Neural cell (in vitro differentiated cells): ENCODE results near the gene C10orf90. TPM values are rescaled to one million over a fixed set of nuclear protein-coding genes. Genes with fewer than 3 reads are reported as not detected.

Experiments used
- H2AFZ ChIP-seq: fragments of 200-600, 300-800 bp; sonication (generic), shearing (Covaris generic); 2 replicates; pipeline ENCODE4 v1.6.0; 2014; ENCODE audit warnings: low read depth, mild to moderate bottlenecking, antibody characterized with exemption, low read length, moderate library complexity
- H3F3A ChIP-seq: fragments of 200-600 bp; shearing (Covaris generic); 2 replicates; pipeline ENCODE4 v1.6.1; 2016; ENCODE audit warnings: mild to moderate bottlenecking, moderate library complexity, mixed read lengths, antibody characterized with exemption, low read length; ENCODE audit not compliant: insufficient read depth, poor library complexity, severe bottlenecking
- H3K27ac ChIP-seq: fragments of 200-600, 300-800 bp; sonication (generic), shearing (Covaris generic); 2 replicates; pipeline ENCODE4 v1.5.1; 2014; ENCODE audit warnings: mild to moderate bottlenecking, low read length, moderate library complexity
- H3K27me3 ChIP-seq: fragments of 300-800, 200-600 bp; sonication (generic), shearing (Covaris generic); 2 replicates; pipeline ENCODE4 v1.6.0; 2014; ENCODE audit warnings: mild to moderate bottlenecking, low read depth, low read length, moderate library complexity; ENCODE audit not compliant: insufficient read depth
- H3K36me3 ChIP-seq: fragments of 300-800, 200-600 bp; sonication (generic), shearing (Covaris generic); 2 replicates; pipeline ENCODE4 v1.5.1; 2014; ENCODE audit warnings: mild to moderate bottlenecking, antibody characterized with exemption, low read length, moderate library complexity; ENCODE audit not compliant: insufficient read depth
- H3K4me2 ChIP-seq: fragments of 300-800, 200-600 bp; sonication (generic), shearing (Covaris generic); 2 replicates; pipeline ENCODE4 v1.6.0; 2014; ENCODE audit warnings: mild to moderate bottlenecking, low read length
- H3K4me3 ChIP-seq: fragments of 300-800, 200-600 bp; sonication (generic), shearing (Covaris generic); 2 replicates; pipeline ENCODE4 v1.5.1; 2014; ENCODE audit warnings: mild to moderate bottlenecking, low read length, moderate library complexity
- H3K79me2 ChIP-seq: fragments of 200-600 bp; shearing (Covaris generic); replicated peaks from 2 replicates; pipeline ENCODE4 v1.6.0; 2014; ENCODE audit warnings: mild to moderate bottlenecking, low read length, moderate library complexity; ENCODE audit not compliant: insufficient read depth
- H3K9ac ChIP-seq: fragments of 300-800, 200-600 bp; sonication (generic), shearing (Covaris generic); 2 replicates; pipeline ENCODE4 v1.6.1; 2016; ENCODE audit warnings: mild to moderate bottlenecking, low read length, mixed read lengths
- H3K9me2 ChIP-seq: fragments of 200-600 bp; shearing (Covaris generic); 2 replicates; pipeline ENCODE4 v1.6.1; 2016; ENCODE audit warnings: mild to moderate bottlenecking, low read length, mixed read lengths; ENCODE audit not compliant: insufficient read depth
- H3K9me3 ChIP-seq: fragments of 200-600, 300-800 bp; sonication (generic), shearing (Covaris generic); 2 replicates; pipeline ENCODE4 v1.6.1; 2016; ENCODE audit warnings: mild to moderate bottlenecking, mixed run types, low read length, moderate library complexity, mixed read lengths
- H4K20me1 ChIP-seq: fragments of 200-600 bp; shearing (Covaris generic); 2 replicates; pipeline ENCODE4 v1.6.1; 2016; ENCODE audit warnings: mild to moderate bottlenecking, mixed run types; ENCODE audit not compliant: insufficient read depth
- EP300 ChIP-seq: fragments of 450-650 bp; conservative IDR thresholded peaks from 2 replicates; pipeline ENCODE4 v1.6.1; 2014; ENCODE audit warnings: antibody characterized with exemption, mild to moderate bottlenecking, moderate library complexity; ENCODE audit not compliant: poor library complexity, severe bottlenecking
- EZH2 ChIP-seq: fragments of 200-600, 300-800 bp; shearing (Covaris generic), sonication (generic); IDR thresholded peaks from 2 replicates; pipeline ENCODE4 v1.6.1; 2014; ENCODE audit warnings: antibody characterized with exemption, low read length, borderline replicate concordance, mild to moderate bottlenecking; ENCODE audit not compliant: insufficient read depth, poor library complexity, severe bottlenecking
- MXI1 ChIP-seq: fragments of 450-650 bp; conservative IDR thresholded peaks from 2 replicates; pipeline ENCODE4 v1.6.1; 2014; ENCODE audit warnings: antibody characterized with exemption, mild to moderate bottlenecking; ENCODE audit not compliant: poor library complexity, severe bottlenecking
- POLR2AphosphoS5 ChIP-seq: IDR thresholded peaks from 2 replicates; pipeline ENCODE4 v1.6.1; 2012
- RAD21 ChIP-seq: fragments of 450-650 bp; conservative IDR thresholded peaks from 2 replicates; pipeline ENCODE4 v1.6.1; 2014; ENCODE audit warnings: antibody characterized with exemption, mild to moderate bottlenecking, moderate library complexity
- SMC3 ChIP-seq: fragments of 450-650 bp; conservative IDR thresholded peaks from 2 replicates; pipeline ENCODE4 v1.6.1; 2014; ENCODE audit warnings: antibody characterized with exemption, mild to moderate bottlenecking, moderate library complexity; ENCODE audit not compliant: poor library complexity
- TAF1 ChIP-seq: IDR thresholded peaks from 2 replicates; pipeline ENCODE4 v1.6.1; 2012; ENCODE audit warnings: low read depth
- polyA plus RNA-seq: library from polyadenylated mRNA; depleted of rRNA; stranded (reverse); fragments of >200 nt; gene quantifications from 2 replicates; pipeline ENCODE4 v1.2.3, GENCODE V29; 2014
- TF ChIP-seq, protein P1 (sequence below): IDR thresholded peaks from 2 replicates; pipeline ENCODE4 v1.6.1; 2012; ENCODE audit warnings: borderline replicate concordance
- TF ChIP-seq, protein P2 (sequence below): fragments of 450-650 bp; IDR thresholded peaks from 2 replicates; pipeline ENCODE4 v1.5.1; 2014; ENCODE audit warnings: antibody characterized with exemption, mild to moderate bottlenecking, moderate library complexity; ENCODE audit not compliant: poor library complexity, severe bottlenecking

C10orf90 gene
- polyA plus RNA-seq, 1 donor from 2014 or later: not detected

DNA sequence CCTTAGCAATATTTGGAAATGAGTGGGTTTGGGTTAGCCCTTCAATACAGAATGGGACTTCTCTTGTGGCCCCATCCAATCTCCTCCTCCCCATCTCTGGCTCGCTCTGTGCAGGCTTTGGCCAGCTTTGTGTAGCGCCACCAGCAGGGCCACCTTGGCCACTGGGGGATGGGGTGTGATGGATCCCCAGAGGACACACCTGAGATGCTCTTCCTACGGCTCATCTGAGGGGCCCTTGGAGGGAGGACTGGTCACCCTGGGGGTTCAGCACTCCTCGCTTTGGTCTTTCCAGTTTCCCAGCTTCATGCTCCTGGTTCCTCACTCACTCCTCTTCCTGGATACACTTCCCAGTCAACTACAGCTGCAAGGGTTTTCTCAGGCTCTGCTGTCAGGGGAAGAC lies 15.3 kb upstream of the C10orf90 start:
- Histone ChIP-seq H3K9ac (no peak overlapping the region), H3F3A (no peaks in the 10 kb centered on the region), H3K4me2 (no peak overlapping the region), H3K4me3 (no peak overlapping the region), H3K27ac (no peak overlapping the region), H3K9me3 (no peaks in the 10 kb centered on the region), H2AFZ (no peak overlapping the region), H4K20me1 (no peaks in the 10 kb centered on the region), H3K36me3 (no peaks in the 10 kb centered on the region), H3K79me2 (no peaks in the 10 kb centered on the region), H3K27me3 (no peaks in the 10 kb centered on the region), H3K9me2 (no peaks in the 10 kb centered on the region)
- TF ChIP-seq EP300 (no peak), EZH2 (no peak), RAD21 (no peak), MXI1 (no peak), TAF1 (no peak), POLR2AphosphoS5 (no peak), SMC3 (no peak)
- TF ChIP-seq, protein P1, sequence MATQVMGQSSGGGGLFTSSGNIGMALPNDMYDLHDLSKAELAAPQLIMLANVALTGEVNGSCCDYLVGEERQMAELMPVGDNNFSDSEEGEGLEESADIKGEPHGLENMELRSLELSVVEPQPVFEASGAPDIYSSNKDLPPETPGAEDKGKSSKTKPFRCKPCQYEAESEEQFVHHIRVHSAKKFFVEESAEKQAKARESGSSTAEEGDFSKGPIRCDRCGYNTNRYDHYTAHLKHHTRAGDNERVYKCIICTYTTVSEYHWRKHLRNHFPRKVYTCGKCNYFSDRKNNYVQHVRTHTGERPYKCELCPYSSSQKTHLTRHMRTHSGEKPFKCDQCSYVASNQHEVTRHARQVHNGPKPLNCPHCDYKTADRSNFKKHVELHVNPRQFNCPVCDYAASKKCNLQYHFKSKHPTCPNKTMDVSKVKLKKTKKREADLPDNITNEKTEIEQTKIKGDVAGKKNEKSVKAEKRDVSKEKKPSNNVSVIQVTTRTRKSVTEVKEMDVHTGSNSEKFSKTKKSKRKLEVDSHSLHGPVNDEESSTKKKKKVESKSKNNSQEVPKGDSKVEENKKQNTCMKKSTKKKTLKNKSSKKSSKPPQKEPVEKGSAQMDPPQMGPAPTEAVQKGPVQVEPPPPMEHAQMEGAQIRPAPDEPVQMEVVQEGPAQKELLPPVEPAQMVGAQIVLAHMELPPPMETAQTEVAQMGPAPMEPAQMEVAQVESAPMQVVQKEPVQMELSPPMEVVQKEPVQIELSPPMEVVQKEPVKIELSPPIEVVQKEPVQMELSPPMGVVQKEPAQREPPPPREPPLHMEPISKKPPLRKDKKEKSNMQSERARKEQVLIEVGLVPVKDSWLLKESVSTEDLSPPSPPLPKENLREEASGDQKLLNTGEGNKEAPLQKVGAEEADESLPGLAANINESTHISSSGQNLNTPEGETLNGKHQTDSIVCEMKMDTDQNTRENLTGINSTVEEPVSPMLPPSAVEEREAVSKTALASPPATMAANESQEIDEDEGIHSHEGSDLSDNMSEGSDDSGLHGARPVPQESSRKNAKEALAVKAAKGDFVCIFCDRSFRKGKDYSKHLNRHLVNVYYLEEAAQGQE: no peak
- TF ChIP-seq, protein P2, sequence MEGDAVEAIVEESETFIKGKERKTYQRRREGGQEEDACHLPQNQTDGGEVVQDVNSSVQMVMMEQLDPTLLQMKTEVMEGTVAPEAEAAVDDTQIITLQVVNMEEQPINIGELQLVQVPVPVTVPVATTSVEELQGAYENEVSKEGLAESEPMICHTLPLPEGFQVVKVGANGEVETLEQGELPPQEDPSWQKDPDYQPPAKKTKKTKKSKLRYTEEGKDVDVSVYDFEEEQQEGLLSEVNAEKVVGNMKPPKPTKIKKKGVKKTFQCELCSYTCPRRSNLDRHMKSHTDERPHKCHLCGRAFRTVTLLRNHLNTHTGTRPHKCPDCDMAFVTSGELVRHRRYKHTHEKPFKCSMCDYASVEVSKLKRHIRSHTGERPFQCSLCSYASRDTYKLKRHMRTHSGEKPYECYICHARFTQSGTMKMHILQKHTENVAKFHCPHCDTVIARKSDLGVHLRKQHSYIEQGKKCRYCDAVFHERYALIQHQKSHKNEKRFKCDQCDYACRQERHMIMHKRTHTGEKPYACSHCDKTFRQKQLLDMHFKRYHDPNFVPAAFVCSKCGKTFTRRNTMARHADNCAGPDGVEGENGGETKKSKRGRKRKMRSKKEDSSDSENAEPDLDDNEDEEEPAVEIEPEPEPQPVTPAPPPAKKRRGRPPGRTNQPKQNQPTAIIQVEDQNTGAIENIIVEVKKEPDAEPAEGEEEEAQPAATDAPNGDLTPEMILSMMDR: no peak

- Histone ChIP-seq H3K9me2 (no peaks in the 10 kb centered on the region), H3K4me2 (no peak overlapping the region), H3K9ac (no peak overlapping the region), H4K20me1 (no peaks in the 10 kb centered on the region), H3K9me3 (no peaks in the 10 kb centered on the region), H3K27ac (no peak overlapping the region), H2AFZ (no peak overlapping the region), H3K4me3 (no peak overlapping the region), H3K79me2 (no peaks in the 10 kb centered on the region), H3F3A (no peaks in the 10 kb centered on the region), H3K36me3 (no peaks in the 10 kb centered on the region), H3K27me3 (no peaks in the 10 kb centered on the region)
- no peak for TF ChIP-seq POLR2AphosphoS5
- no peak for TF ChIP-seq TAF1
- TF ChIP-seq, protein P2: no peak
- TF ChIP-seq, protein P1: no peak
- no peak for TF ChIP-seq SMC3
- no peak for TF ChIP-seq RAD21
- no peak for TF ChIP-seq EP300
- TF ChIP-seq EZH2: no peak
- TF ChIP-seq MXI1: no peak
Observed at GRCh38 chr10:126684171-126684745, 13.8 kb upstream of the C10orf90 start.
